GM10266 (cell line): ENCODE data around the gene SPATA6L.

Source experiments
- DNase-seq: peaks from one replicate; pipeline ENCODE4 v3.0.0; 2012; ENCODE audit errors: extremely low spot score
- CTCF ChIP-seq: IDR thresholded peaks from 2 replicates; pipeline ENCODE4 v1.5.1; 2012; ENCODE audit warnings: mild to moderate bottlenecking, low read depth; ENCODE audit not compliant: control insufficient read depth, insufficient read depth; ENCODE audit errors: missing control alignments

Gene SPATA6L

GRCh38 chr9:4576448-4576847 is 89.8 kb downstream of the SPATA6L start:
- no peak for TF ChIP-seq CTCF

GRCh38 chr9:4575997-4576396 is 90.3 kb downstream of the SPATA6L start:
- no peak for TF ChIP-seq CTCF
- DNase-seq, result no peak

More at GRCh38 chr9:4576448-4576847, 89.8 kb downstream of the SPATA6L start:
- DNase-seq, result no peak

- no peak for TF ChIP-seq CTCF
- no peak for DNase-seq
These were observed 91.5 kb downstream of the SPATA6L start for GRCh38 chr9:4574657-4575243.

- no peak for DNase-seq
- no peak for TF ChIP-seq CTCF
These were observed 92.5 kb downstream of the SPATA6L start for GRCh38 chr9:4573634-4574389.

GRCh38 chr9:4573176-4573575 is 93.1 kb downstream of the SPATA6L start:
- no peak for TF ChIP-seq CTCF
- DNase-seq, result no peak

GRCh38 chr9:4572184-4572826 is 94.0 kb downstream of the SPATA6L start:
- no peak for TF ChIP-seq CTCF
- DNase-seq, result no peak

GRCh38 chr9:4569101-4569500 is 97.2 kb downstream of the SPATA6L start:
- DNase-seq, result no peak
- TF ChIP-seq CTCF, result no peak
